ENCODE data around the gene TSHZ1.

Gene TSHZ1

DNA sequence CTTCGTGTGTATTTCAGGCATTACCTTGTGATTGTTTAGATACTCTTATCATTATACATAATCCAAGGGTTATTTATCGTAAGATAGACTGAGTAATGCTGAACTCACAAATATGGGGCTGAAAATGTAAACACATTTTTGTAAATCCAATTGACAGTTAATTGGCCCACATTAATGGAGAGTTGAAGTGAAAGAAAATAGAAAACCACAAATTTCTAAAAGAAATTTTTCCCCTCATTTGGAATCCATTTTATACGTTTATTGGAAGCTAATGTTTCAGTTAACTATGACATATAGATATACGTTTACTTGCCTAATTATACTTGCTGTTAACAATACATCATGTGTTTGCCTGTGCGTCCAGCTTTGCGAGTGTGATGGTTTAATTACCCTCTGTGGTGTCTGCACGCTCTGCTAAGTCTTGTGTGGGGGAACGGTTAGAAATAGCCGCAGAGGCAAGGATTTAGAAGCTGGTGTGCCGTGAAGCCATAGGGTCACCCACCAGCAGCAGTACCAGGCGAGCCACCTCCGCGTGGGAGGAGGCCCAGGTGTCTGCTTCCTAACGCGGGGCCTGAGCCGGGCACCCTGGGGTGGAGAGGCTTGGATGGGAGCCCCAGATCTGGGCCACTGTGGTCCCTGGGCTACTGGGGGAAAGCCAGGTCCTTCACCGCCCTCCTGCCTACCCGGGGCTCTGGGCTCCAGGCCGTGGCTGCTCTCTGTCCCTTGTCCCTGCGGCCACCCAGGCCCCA lies 38.0 kb downstream of the TSHZ1 start:
- DNase-seq, result no peak

DNA sequence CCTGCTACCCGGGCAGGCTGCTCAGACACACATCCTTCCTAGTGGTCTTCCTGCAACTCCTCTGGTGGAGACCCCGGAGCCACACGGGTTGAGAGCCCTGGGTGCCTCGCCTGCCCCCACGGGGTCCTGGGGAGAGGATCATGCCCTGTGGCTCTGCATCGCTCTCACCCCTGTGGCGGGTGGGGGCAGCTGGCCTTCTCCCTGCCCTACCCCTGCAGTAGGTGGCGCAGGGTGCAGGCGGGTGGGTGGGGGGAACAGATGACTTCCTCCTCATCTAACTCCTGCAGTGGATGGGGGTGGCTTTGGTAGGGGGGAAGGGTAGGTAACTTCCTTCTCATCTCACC lies 38.5 kb downstream of the TSHZ1 start:
- DNase-seq, result no peak

DNA sequence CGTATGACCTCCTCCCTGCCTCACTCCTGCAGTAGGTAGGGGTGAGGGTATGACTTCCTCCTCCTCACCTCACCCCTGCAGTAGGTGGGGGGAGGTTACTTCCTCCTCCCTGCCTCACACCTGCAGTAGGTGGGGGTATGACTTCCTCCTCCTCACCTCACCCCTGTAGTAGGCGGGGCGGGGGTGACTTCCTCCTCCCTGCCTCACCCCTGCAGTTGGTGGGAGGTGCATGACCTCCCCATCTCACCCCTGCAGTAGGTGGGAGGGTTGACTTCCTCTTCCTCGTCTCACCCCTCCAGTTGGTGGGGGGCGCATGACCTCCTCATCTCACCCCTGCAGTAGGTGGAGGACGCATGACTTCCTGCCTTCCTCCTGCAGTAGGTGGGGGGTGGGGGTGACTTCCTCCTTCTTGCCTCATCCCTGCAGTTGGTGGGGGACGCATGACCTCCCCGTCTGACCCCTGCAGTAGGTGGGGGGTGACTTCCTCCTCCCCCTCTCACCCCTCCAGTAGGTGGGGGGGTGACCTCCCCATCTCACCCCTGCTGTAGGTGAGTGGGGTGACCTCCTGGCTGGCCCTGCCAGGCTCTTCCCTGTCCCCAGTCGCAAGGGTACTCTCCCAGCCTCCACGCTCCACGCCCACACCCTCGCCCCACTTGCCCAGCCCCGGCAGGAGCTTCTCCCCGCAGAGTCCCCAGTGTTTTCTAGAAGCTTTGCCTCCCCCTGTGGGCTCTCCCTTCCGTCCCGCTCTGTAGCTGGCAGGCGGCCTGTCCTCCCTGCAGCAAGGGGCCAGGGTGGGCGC lies 39.3 kb downstream of the TSHZ1 start:
- no peak for DNase-seq

DNA sequence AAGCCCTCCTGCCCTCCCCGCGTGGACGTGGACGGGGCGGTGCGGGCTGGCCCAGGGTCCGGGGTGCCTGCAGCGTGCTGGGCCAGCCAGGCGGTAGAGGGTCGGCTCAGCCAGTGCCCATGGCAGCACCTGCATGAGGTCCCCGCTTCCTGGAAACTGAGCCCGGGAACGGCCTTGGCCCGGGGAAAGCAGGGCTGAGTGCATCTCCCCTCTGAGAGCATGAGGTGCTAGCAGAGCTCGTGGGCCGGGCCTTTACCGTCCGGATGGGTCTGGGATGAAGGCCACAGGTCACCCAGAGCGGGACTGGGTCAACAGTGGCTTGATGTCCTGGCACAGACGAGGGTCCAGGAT lies 39.8 kb downstream of the TSHZ1 start:
- no peak for DNase-seq

DNA sequence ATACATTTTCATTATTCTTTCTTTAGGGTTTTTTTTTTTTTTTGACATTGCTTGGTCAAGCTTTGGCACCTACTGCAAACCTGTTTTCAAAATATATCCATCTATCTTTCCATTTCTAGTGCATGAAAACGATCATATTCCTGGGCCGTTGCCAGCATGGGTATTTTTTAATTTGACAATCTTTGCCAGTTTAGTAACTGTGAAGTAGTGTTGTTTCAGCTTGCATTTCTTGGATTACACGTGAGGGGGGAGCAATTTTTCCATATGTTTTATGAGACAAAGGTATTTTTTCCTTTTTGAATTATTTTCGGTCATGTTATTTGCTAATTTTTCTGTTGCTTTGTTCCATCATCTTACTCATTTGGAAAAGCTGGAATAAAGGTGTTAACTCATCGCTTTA lies 40.9 kb downstream of the TSHZ1 start:
- DNase-seq, result no peak

DNA sequence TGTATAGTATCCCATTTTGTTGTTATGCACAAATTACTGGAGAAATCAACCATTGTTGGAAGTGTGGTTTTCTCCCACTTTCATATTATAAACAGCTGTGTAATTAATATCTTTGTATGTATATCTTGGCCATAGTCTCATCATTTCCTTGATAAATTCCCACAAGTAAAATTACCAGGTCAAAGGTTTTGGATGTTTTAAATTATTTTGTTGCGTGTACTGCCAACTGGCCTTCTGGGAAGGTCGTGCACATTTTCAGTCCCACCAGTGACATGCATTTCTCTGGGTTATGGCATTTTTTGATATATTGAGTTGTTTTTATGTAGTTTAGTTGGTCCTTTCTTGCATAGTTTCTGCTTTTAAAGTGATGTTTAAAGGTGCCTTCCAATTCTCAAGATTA lies 41.5 kb downstream of the TSHZ1 start:
- no peak for DNase-seq

DNA sequence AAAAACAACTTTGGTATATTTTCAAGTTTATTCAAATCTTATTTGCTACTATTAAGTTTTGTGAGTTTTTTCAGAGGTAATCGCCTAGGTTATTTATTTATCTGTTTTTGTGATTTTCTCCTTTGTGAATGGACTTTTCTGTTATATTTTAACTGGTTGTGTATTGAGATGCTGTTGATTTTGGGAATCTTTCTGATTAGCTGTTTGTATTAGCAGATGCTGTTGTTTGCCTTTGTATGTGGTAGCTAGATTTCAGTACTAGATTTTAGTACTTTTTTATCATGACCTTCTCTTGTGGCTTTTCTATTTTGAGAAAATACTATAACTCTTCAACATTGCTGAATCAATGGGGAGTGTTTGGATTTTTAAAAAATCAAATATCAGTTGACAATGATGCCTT lies 42.4 kb downstream of the TSHZ1 start:
- no peak for DNase-seq

DNA sequence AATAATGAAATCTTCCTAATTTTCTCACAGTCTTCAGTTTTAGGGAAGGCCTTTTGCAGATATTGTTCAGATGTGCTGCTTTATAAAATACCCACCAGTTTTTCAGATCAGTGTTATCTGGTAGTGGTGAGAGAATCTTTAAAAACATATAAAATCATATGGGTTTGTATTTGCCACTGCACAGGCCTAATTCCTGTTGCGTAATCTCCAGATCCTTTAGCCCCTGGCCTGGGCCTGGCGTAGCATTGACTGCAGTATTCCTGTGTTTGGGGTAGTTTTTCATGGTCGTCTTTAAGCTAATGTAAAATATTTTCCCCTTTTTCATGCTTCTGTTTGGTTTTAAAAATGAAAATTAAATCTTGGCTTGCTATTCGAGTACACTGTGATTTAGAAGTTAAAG lies 43.2 kb downstream of the TSHZ1 start:
- no peak for DNase-seq

DNA sequence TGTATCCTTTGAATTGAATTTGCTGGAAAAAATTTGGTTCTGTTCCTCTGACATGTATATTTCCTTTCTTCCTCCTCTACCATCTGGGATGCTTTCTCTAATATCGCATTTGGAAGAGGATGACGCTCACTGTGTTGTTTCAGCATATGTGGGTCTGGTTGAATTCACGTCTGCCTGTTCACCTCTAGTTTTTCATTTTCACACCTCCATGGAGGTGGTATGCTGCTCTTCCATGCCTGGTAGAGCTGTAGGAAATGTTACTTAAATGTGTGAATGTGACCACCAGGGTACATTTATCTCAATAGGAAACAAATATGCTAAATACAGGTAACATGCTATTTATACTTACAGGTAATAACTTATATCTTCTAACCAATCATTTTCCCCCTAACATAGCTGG lies 44.5 kb downstream of the TSHZ1 start:
- no peak for DNase-seq

DNA sequence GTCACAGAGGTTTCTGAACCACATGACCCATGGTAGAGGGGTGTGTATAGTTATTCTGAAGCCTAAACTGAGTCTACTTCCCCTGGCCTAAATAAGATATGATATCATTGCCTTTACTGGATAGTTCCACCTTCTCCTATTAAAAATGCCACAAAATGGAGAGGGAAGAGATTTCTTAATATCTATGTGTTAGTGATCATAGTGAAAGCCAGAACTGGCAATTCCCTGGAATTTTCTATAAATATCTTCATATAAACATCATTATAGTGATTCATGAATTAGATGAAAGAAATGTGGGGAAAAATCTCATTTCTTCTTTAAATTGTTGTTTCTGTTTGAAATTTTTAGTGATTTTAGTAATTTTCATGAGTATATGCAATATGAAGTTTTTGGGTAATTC lies 45.8 kb downstream of the TSHZ1 start:
- DNase-seq, result no peak

DNA sequence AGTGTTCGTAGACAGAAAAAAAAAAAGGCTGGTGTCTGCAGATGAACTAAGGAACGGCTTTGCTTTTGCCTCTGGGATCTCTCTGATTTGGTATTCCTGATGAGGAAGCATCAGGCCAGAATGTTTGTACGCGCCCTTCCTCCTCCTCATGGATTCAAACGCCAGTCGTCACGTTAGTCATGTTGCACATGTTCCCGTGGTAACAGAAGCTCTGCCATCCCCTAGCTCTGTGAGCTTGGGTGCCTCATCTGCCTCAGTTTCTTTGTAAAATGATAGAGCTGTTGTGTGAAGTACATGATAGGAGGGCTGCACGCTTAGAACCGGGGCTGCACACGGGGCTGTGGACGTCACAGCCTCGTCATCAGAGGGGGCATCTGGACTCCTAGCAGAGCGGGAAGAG lies 47.0 kb downstream of the TSHZ1 start:
- no peak for DNase-seq

DNA sequence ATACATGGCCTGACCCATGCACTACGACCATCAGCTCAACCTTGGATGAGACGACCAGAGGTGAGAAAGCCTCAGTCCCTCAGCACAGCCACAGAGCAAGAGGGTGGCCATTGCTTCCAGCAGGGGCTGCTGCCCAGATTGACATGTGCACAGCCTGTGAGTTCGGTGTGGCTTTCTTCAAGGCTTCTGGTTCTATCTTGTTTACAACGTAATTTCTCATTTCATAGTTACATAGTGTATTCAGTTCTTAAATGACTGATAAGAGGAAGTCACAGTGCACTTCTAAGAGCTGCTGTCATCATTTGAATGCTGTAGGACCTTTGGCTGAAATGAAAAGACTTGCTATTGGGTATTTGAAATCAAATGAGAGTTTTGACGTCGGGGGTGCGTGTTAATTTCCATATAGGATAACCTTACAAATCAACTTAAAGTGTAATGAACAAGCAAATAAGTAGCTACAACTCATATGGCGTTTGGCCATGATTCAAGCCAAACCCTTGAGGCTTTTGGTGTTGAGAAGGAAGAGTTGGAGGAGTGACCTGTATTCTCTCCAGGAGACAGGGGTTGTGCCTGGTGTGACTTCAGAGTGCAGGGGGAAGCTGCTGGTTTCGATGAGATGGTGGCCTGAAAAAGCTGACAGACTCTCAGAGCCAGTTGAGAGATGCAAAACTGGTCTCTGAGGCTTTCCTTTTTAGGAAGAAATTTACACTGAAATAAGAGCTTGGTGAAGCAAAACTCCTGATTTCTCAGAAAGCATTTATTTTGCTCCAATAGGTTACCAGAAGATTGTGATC lies 51.0 kb downstream of the TSHZ1 start:
- no peak for DNase-seq

DNA sequence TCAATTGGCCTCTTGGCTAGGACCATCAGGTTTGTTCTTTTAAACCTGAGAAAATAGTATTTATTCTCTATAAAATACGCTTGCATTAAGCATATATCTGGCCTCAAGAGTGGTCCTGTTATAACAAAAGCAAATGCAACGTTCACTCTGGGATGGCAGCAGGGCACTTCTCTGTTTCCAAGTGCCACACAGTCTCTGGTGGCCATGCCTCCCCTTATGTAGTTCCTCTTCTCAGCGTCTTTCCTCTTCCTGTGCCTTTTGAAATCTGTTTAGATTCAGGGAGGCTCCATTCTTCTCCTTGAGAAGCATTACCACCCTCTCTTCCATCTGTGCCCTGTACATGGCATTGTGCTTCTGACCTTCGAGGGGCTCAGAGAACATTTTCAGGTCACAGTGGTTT lies 51.9 kb downstream of the TSHZ1 start:
- no peak for DNase-seq

DNA sequence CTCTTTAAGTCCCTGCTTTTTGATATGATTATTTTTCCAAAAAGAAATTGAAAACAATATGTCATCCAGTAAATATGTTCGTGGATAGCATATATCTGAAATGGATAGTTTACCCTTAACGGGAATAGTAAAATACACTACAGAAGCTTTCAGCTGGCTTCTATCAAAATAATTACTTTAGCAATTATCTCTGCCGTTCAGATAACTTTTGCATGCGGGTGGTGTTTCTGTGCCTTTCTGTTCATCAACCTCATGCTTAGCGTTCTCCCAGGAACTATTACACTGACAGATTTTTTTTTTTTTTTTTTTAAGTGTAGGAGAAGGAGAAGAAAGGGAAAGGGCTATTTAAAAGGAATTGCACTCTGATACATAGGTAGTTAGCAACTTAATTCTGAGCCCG lies 53.6 kb downstream of the TSHZ1 start:
- DNase-seq, result no peak

DNA sequence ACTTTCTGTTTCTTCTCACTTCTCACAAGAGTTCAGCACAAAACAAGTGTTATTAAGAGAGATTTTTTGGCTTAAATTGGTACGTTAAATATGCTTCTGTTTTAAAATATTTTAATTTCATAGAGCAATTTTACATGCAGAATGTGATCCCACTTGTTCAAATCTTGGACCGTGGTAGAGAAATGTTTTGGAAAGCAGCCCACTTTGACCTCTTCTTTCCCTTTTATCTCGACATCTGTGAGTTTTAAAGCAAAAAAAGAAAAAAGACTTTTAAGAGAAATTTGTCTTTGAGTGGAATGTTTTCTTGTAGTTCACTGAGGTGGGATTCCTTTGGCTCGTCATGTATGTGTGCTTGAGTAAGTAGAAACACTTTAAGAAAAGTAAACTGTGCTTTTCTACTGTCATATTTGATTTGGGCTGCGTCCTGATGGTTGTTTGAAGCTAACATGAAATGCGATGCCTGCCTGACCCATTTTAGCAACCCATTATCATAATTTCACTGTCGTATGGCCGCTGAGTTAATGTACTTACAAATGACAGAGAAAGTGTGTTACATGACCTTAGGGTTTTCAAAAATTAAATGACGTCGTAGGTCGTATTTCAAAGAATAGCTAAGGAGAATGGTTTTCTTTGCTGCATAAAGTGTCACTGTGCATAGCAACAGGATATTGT lies 54.5 kb downstream of the TSHZ1 start:
- no peak for DNase-seq

DNA sequence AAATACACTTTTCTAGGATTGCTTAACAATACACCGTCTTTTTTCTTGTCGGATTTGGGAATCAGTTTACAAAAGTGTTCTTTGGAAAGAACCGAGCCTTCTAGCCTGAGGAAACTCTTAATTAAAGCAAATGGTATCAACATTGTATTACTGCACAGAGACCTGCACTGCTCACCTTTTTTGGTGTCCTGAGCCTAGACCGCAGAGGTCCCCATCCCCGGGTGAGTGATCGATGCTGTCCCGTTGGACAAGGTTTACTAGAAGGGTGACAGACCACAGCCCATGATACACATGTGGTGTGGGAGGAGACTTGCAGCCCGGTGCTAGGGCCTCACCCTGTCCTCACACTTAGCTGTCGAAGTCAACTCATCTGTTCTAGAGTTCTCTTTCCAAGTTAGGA lies 55.3 kb downstream of the TSHZ1 start:
- DNase-seq, result no peak

DNA sequence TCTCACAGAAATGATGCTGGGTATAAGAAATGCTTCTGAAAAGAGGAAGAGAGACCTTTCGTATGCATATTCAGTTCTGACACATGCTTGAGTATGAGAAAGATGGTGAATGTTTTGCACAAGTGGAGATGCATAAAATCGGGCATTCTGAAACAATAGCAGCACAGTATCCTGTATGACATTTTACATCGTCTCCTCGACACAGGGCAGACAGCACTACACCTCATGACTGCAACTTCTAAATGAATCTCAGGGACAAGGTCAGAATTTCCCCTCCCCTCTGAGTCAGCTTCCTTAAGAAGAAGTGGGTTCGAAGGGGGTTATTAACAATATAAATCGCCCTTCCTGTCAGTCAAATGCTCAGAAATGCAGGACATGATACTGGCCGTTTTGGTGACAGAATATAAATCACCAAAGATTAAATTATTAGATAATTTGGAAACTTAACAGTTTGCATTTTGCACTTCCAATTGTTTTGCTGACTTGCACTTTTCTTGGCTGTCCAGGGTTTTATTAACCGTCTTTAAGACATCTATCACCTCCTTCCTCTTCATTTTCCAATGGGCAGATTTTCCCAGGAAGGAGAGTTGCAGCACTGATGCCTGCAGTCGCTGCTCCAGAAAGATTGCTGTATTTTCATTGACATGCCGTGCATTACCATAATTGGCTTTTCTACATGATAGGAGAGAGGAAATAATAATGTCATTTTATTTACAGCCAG lies 57.2 kb downstream of the TSHZ1 start:
- DNase-seq, result no peak

DNA sequence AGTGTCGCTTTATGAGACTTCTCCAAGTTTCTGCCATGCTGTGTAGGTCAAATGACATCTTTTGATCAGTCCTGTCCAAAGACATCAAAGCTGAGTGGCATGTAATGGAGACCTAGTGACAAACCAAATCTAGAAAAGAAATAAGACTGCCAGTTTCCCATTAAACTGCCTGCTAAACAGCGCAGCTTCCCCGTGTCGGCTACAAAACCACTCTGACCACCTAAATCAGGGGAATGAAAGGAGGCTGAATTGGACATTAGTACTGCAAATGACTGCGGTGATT lies 57.7 kb downstream of the TSHZ1 start:
- no peak for DNase-seq

DNA sequence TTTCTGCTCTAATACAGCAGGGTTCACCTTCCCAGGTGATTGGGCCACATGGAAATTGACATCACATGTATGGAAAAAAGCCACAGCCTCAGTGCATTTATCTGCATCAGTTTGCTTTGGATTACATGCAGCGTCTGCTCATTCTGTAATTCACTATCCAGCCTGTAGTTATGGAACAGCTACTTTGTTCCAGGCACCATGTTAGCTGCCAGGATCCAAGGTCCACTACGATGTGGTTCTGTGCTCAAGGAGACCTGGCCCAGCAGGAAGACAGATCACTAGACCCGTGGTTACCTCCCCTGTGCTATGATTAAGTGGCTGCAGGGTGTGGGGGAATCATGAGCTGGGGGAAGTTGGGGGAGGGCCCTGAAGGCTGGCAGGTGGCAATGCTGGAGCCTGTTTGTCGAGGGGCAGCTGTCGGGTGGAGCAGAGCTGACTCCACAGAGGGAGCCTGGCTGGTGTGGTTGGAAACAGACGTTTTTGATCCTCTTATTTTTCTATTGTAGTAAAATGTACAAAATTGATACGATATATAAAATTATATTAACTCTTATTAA lies 58.6 kb downstream of the TSHZ1 start:
- no peak for DNase-seq

DNA sequence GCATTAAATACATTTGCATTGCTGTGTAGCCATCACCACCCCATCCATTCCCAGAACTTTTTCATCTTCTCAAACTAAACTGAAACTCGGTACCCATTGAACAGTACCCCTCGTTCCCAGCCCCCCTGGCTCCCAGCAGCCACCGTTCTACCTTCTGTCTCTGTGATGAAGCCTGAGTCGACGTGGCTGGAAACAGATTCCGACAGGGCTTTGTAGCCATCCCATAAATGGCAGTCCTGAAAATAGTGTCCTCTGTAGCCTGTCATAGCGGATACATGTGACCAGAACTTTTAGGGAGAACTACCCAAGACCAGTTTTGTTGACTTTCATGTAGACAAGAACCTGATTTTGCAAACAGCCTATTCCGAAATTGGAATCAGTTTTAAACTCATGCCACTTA lies 59.1 kb downstream of the TSHZ1 start:
- no peak for DNase-seq

DNA sequence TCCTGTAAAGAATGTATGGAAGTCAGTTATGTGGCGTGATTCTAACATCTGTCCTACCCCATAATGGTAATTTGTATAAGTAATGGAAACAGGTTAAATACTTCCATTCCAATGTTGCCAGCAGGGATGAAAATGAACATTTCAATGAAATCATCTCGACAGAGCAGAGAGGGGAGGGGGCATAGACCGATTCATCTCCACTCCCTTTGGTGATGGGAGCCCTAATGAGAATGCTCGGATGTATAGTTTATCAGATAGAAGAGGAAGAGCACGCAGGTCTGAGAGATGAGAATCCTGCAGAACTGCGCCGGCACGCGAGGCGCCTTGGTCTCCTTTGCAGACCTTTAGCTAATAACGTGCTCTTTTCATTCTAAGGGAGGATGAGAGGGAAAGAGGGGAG lies 61.4 kb downstream of the TSHZ1 start:
- DNase-seq, result no peak

DNA sequence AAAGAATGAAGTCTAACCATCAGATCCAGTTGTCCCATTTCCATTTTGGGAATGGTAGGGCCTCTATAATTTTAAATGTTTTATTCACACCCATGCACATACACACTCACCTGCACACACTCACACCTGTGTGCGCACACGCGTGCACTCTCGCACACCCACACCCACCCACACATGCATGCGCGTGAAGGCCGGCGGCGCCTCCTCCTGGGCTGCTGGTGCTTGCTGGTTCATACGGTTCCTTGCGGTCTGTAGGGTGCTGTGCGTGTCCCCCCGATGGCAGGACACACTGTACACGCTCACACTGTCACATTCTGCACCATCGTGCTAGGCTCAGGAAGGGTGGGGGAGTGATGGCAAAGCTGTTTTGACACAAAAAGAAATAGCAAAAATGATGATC lies 63.2 kb downstream of the TSHZ1 start:
- no peak for DNase-seq

DNA sequence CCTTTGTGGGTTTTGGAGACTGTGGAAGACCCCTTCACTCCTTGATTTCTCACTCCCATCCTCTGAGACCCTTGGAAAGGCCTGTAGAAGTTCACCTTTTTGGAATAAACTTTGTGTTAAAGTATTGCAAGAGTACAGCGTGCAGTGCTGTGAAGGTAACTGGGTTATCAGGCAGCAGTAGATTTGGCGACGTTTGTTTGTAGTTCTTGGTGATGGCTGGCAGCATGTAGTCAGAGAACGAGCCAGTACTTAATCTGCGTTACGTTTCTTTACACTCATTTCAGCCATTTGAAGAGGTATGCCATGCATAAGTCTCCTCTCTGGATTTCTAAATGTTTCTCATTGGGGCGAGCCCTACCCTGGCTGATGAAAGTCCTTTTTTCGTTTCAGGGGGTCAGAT lies 64.6 kb downstream of the TSHZ1 start:
- no peak for DNase-seq

All from hematopoietic multipotent progenitor cell treated with erythropoietin and hydrocortisone succinate and interleukin-3 and kit ligand, for 8 days (in vitro differentiated cells).